Measurements from ENCODE around the gene B4GALT4. TPM values are rescaled to one million over a fixed set of nuclear protein-coding genes. Genes with fewer than 3 reads are reported as not detected.

Gene B4GALT4
- total and polyA plus RNA-seq, 2 of the 8 experiments (the other 6 are each of a cell fraction or from before 2014, with no cell fraction given) = 14.6 to 44.7 TPM

- peaks cover 6% of the 10 kb centered on the region; the same call in 1 of the 2 replicates for H3K23me2 ChIP-seq (ENCODE audit: low read depth, low read length)
- H2BK5ac ChIP-seq (ENCODE audit: low read depth, low read length) = no peak overlapping the region
- H4K8ac ChIP-seq (ENCODE audit: extremely low read depth, insufficient read depth, low read length) = no peak overlapping the region
- H3K14ac ChIP-seq (ENCODE audit: insufficient read length) = no peak overlapping the region
- H2BK15ac ChIP-seq (ENCODE audit: low read length) = no peak overlapping the region
- no peak overlapping the region for H3K23ac ChIP-seq (ENCODE audit: insufficient read length)
- H3K4me1 ChIP-seq (replicated peaks in 1 of 4; ENCODE audit: control insufficient read depth in 3 of 4, insufficient read depth in 4 of 4, low read length in 3 of 4) = 0 out of 7 replicates have a peak, but pooled peaks cover 0 to 1% (median 0%) of the 10 kb centered on the region in 4 experiments
- peaks cover 4 to 60% of the 10 kb centered on the region in 2 experiments; a peak in 3 of 4 replicates for H3K79me2 ChIP-seq (ENCODE audit: control insufficient read depth in 1 of 2, insufficient read depth in 2 of 2, low read length in 2 of 2)
- POLR2A ChIA-PET (ENCODE audit: partially characterized antibody) = no interaction called here
- peaks cover 0 to 5% of the 10 kb centered on the region in 2 experiments; a peak in 1 of 4 replicates for H3K9me3 ChIP-seq (ENCODE audit: insufficient read depth in 2 of 2, low read depth in 1 of 2, low read length in 1 of 2)
- no peak overlapping the region for H3K18ac ChIP-seq (ENCODE audit: extremely low read depth, low read length)
- H3K4me3 ChIP-seq (ENCODE audit: extremely low read depth in 1 of 4, insufficient read depth in 2 of 4, low read depth in 3 of 4, low read length in 4 of 4) = no peak overlapping the region
- H4K5ac ChIP-seq (ENCODE audit: insufficient read length, low read depth, low read length) = no peak overlapping the region
- no peak overlapping the region for H3K27ac ChIP-seq (ENCODE audit: low read depth, low read length)
- no peak overlapping the region for H2BK20ac ChIP-seq (ENCODE audit: low read length)
- no peak overlapping the region for H2BK120ac ChIP-seq (replicated peaks; ENCODE audit: low read depth, low read length)
- H3K56ac ChIP-seq (replicated peaks; ENCODE audit: insufficient read length, low read depth, low read length) = no peak overlapping the region
- H3K9ac ChIP-seq (replicated peaks in 1 of 4; ENCODE audit: extremely low read depth in 1 of 4, low read depth in 3 of 4, low read length in 3 of 4) = no peak overlapping the region
- FAIRE-seq (no peak), DNase-seq (ENCODE audit: low read depth in 1 of 2, low spot score in 2 of 2) (no peak)
- H3K4me2 ChIP-seq (ENCODE audit: insufficient read depth in 1 of 2, low read depth in 2 of 2, low read length in 2 of 2) = no peak overlapping the region
- H3K79me1 ChIP-seq (ENCODE audit: low read depth, low read length) = peaks cover 4% of the 10 kb centered on the region; the same call in 1 of the 2 replicates
- no peak overlapping the region for H2AK5ac ChIP-seq (ENCODE audit: low read depth, low read length)
- no peak overlapping the region for H3K4ac ChIP-seq (replicated peaks; ENCODE audit: insufficient read length, low read depth, low read length)
- H2AFZ ChIP-seq (ENCODE audit: low read length) = no peak overlapping the region
- no peaks in the 10 kb centered on the region for H3K27me3 ChIP-seq (replicated peaks in 1 of 4; ENCODE audit: control insufficient read depth in 3 of 4, extremely low read depth in 1 of 4, insufficient read depth in 3 of 4, low read length in 3 of 4)
- peaks cover 0 to 2% of the 10 kb centered on the region in 2 experiments for H4K20me1 ChIP-seq (replicated peaks in 1 of 2; ENCODE audit: control insufficient read depth in 1 of 2, insufficient read depth in 2 of 2, low read length in 2 of 2)
- no peak for TF ChIP-seq TBP (IDR thresholded peaks at IDR 0.05; ENCODE audit: low read depth, low read length)
- TF ChIP-seq ATF3 (IDR thresholded peaks at IDR 0.05; ENCODE audit: insufficient read depth, low read depth, low read length) = no peak
- no peak for TF ChIP-seq CBX5 (IDR thresholded peaks at IDR 0.05; ENCODE audit: low read depth, low read length)
- TF ChIP-seq JUND (IDR thresholded peaks at IDR 0.05; ENCODE audit: low read length) = no peak
- no peak for TF ChIP-seq ASH2L (IDR thresholded peaks at IDR 0.05; ENCODE audit: low read length)
- no peak for TF ChIP-seq EGR1 (IDR thresholded peaks at IDR 0.05; ENCODE audit: borderline replicate concordance, low read depth, low read length)
- no peak for TF ChIP-seq CBX8 (IDR thresholded peaks at IDR 0.05; ENCODE audit: borderline replicate concordance, low read depth, low read length)
- TF ChIP-seq YY1 (IDR thresholded peaks at IDR 0.05; ENCODE audit: low read depth, low read length) = no peak
- TF ChIP-seq SP2 (IDR thresholded peaks at IDR 0.05; ENCODE audit: low read length) = no peak
- H3K36me3 ChIP-seq (ENCODE audit: control insufficient read depth in 2 of 4, insufficient read depth in 4 of 4, low read length in 3 of 4) = peaks cover 15 to 50% (median 27%) of the 10 kb centered on the region in 4 experiments
- no peak overlapping the region for H2BK12ac ChIP-seq (ENCODE audit: low read depth, low read length)
- CTCF ChIA-PET (ENCODE audit: partially characterized antibody) = interaction anchor here (1.2 kb wide), 1 partner anchor 91 kb away, joined by 3 read pairs; the partner anchor contains the start of gene TEX55
- no peak overlapping the region for H4K91ac ChIP-seq (replicated peaks; ENCODE audit: insufficient read length, low read length)
Observed at GRCh38 chr3:119237299-119237698, 3.4 kb downstream of the B4GALT4 start.
